Neural progenitor cell (in vitro differentiated cells): ENCODE data around the gene EFCAB8. TPM values are rescaled to one million over a fixed set of nuclear protein-coding genes. Genes with fewer than 3 reads are reported as not detected.

Source experiments
- DNase-seq: peaks from one replicate; pipeline ENCODE4 v3.0.0-alpha.2; 2016; ENCODE audit warnings: low spot score
- H2AFZ ChIP-seq: fragments of 200-600 bp; sonication (generic); replicated peaks from 2 replicates; pipeline ENCODE4 v1.6.1; 2016; ENCODE audit warnings: antibody characterized with exemption
- H3F3A ChIP-seq: fragments of 200-600 bp; sonication (generic); 2 replicates; pipeline ENCODE4 v1.6.1; 2016; ENCODE audit warnings: antibody characterized with exemption, low read depth
- H3K27ac ChIP-seq: fragments of 200-600 bp; sonication (generic); 2 replicates; pipeline ENCODE4 v1.5.1; 2016; ENCODE audit warnings: mild to moderate bottlenecking
- H3K27me3 ChIP-seq: fragments of 200-600 bp; sonication (generic); 2 replicates; pipeline ENCODE4 v1.6.1; 2016; ENCODE audit warnings: mild to moderate bottlenecking, moderate library complexity
- H3K36me3 ChIP-seq: fragments of 200-600 bp; sonication (generic); 2 replicates; pipeline ENCODE4 v1.5.1; 2016
- H3K4me1 ChIP-seq: fragments of 200-600 bp; sonication (generic); 2 replicates; pipeline ENCODE4 v1.6.1; 2016; ENCODE audit warnings: mixed run types
- H3K4me2 ChIP-seq: fragments of 200-600 bp; sonication (generic); 2 replicates; pipeline ENCODE4 v1.6.1; 2016
- H3K4me3 ChIP-seq: fragments of 200-600 bp; sonication (generic); 2 replicates; pipeline ENCODE4 v1.5.1; 2016
- H3K79me2 ChIP-seq: fragments of 200-600 bp; sonication (generic); 2 replicates; pipeline ENCODE4 v1.6.1; 2016; ENCODE audit warnings: low read depth
- H3K9ac ChIP-seq: fragments of 200-600 bp; sonication (generic); 2 replicates; pipeline ENCODE4 v1.6.1; 2016
- H3K9me3 ChIP-seq: fragments of 200-600 bp; sonication (generic); 2 replicates; pipeline ENCODE4 v1.5.1; 2016; ENCODE audit warnings: low read depth
- H4K20me1 ChIP-seq: fragments of 200-600 bp; sonication (generic); 2 replicates; pipeline ENCODE4 v1.6.1; 2016; ENCODE audit warnings: low read depth
- H3K27ac Mint-ChIP-seq: 3 replicates; pipeline ENCODE4 v1.8.0; 2021; ENCODE audit warnings: mixed read lengths
- H3K27me3 Mint-ChIP-seq: 2 replicates; pipeline ENCODE4 v1.8.0; 2022; ENCODE audit warnings: low read depth, mild to moderate bottlenecking, inconsistent platforms, moderate library complexity, mixed read lengths; ENCODE audit not compliant: insufficient read depth
- H3K36me3 Mint-ChIP-seq: 3 replicates; pipeline ENCODE4 v1.8.0; 2021; ENCODE audit warnings: mixed read lengths
- H3K4me1 Mint-ChIP-seq: 3 replicates; pipeline ENCODE4 v1.8.0; 2021; ENCODE audit warnings: mixed read lengths
- H3K4me3 Mint-ChIP-seq: 3 replicates; pipeline ENCODE4 v1.8.0; 2021; ENCODE audit warnings: mild to moderate bottlenecking, moderate library complexity, mixed read lengths
- H3K9me3 Mint-ChIP-seq: 3 replicates; pipeline ENCODE4 v1.8.0; 2020; ENCODE audit warnings: mixed read lengths
- EZH2 ChIP-seq: fragments of 200-600 bp; sonication (generic); IDR thresholded peaks from 2 replicates; pipeline ENCODE4 v1.6.1; 2017; ENCODE audit warnings: antibody characterized with exemption, mild to moderate bottlenecking, moderate library complexity
- EZH2phosphoT487 ChIP-seq: fragments of 200-600 bp; sonication (generic); IDR thresholded peaks from 2 replicates; pipeline ENCODE4 v1.6.1; 2017; ENCODE audit warnings: antibody characterized with exemption
- total RNA-seq: library from RNA; depleted of rRNA; stranded (reverse); fragments of >200 nt; gene quantifications from 2 replicates; pipeline ENCODE4 v1.2.3, GENCODE V29; 2015; ENCODE audit warnings: low replicate concordance
- TF ChIP-seq, protein P1 (sequence below): fragments of 200-600 bp; sonication (generic); IDR thresholded peaks from 2 replicates; pipeline ENCODE4 v1.5.1; 2017; ENCODE audit warnings: antibody characterized with exemption, mild to moderate bottlenecking

The EFCAB8 gene
- total RNA-seq, 1 donor from 2014 or later: not detected

- H3K9ac ChIP-seq: no peak overlapping the region
- Mint-ChIP-seq H3K27me3 (peaks cover 8% of the 10 kb centered on the region), H3K4me3 (no peak overlapping the region), H3K27ac (no peak overlapping the region), H3K9me3 (no peaks in the 10 kb centered on the region), H3K4me1 (peaks cover 27% of the 10 kb centered on the region), H3K36me3 (no peaks in the 10 kb centered on the region)
- H3K4me2 ChIP-seq: no peak overlapping the region
- no peak for DNase-seq
- no peaks in the 10 kb centered on the region for H3K36me3 ChIP-seq
- no peak overlapping the region for H2AFZ ChIP-seq
- H3K27me3 ChIP-seq: no peaks in the 10 kb centered on the region
- no peaks in the 10 kb centered on the region for H3K79me2 ChIP-seq
- no peak for TF ChIP-seq EZH2phosphoT487
- no peak for TF ChIP-seq EZH2
- TF ChIP-seq, protein P1, sequence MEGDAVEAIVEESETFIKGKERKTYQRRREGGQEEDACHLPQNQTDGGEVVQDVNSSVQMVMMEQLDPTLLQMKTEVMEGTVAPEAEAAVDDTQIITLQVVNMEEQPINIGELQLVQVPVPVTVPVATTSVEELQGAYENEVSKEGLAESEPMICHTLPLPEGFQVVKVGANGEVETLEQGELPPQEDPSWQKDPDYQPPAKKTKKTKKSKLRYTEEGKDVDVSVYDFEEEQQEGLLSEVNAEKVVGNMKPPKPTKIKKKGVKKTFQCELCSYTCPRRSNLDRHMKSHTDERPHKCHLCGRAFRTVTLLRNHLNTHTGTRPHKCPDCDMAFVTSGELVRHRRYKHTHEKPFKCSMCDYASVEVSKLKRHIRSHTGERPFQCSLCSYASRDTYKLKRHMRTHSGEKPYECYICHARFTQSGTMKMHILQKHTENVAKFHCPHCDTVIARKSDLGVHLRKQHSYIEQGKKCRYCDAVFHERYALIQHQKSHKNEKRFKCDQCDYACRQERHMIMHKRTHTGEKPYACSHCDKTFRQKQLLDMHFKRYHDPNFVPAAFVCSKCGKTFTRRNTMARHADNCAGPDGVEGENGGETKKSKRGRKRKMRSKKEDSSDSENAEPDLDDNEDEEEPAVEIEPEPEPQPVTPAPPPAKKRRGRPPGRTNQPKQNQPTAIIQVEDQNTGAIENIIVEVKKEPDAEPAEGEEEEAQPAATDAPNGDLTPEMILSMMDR: no peak
- no peaks in the 10 kb centered on the region for H4K20me1 ChIP-seq
- H3K27ac ChIP-seq: no peak overlapping the region
- H3K4me1 ChIP-seq: peaks cover 31% of the 10 kb centered on the region
- no peak overlapping the region for H3K4me3 ChIP-seq
- H3F3A ChIP-seq: peaks cover 10% of the 10 kb centered on the region
- H3K9me3 ChIP-seq: no peaks in the 10 kb centered on the region
These were observed 117.3 kb downstream of the EFCAB8 start for GRCh38 chr20:32975698-32976674.

- H3K27ac ChIP-seq: no peak overlapping the region
- no peaks in the 10 kb centered on the region for H4K20me1 ChIP-seq
- H3K4me3 ChIP-seq: no peak overlapping the region
- H2AFZ ChIP-seq: no peak overlapping the region
- no peaks in the 10 kb centered on the region for H3K79me2 ChIP-seq
- H3K27me3 ChIP-seq: no peaks in the 10 kb centered on the region
- no peak overlapping the region for H3K27ac Mint-ChIP-seq
- H3K36me3 ChIP-seq: no peaks in the 10 kb centered on the region
- H3K9me3 Mint-ChIP-seq: no peaks in the 10 kb centered on the region
- H3F3A ChIP-seq: peaks cover 5% of the 10 kb centered on the region
- H3K4me1 Mint-ChIP-seq: peaks cover 29% of the 10 kb centered on the region
- TF ChIP-seq EZH2 (no peak), EZH2phosphoT487 (no peak)
- TF ChIP-seq, protein P1: no peak
- peaks cover 27% of the 10 kb centered on the region for H3K4me1 ChIP-seq
- DNase-seq: no peak
- no peaks in the 10 kb centered on the region for H3K9me3 ChIP-seq
- H3K4me3 Mint-ChIP-seq: no peak overlapping the region
- peaks cover 8% of the 10 kb centered on the region for H3K27me3 Mint-ChIP-seq
- no peak overlapping the region for H3K4me2 ChIP-seq
- no peaks in the 10 kb centered on the region for H3K36me3 Mint-ChIP-seq
- no peak overlapping the region for H3K9ac ChIP-seq
These were observed 118.0 kb downstream of the EFCAB8 start for GRCh38 chr20:32976746-32977145.

- DNase-seq: no peak
- Mint-ChIP-seq H3K9me3 (no peaks in the 10 kb centered on the region), H3K4me3 (no peak overlapping the region), H3K27ac (no peak overlapping the region), H3K27me3 (peaks cover 8% of the 10 kb centered on the region), H3K36me3 (no peaks in the 10 kb centered on the region), H3K4me1 (peaks cover 29% of the 10 kb centered on the region)
- Histone ChIP-seq H3K27ac (no peak overlapping the region), H4K20me1 (no peaks in the 10 kb centered on the region), H3F3A (no peaks in the 10 kb centered on the region), H3K36me3 (no peaks in the 10 kb centered on the region), H2AFZ (no peak overlapping the region), H3K4me2 (no peak overlapping the region), H3K9ac (no peak overlapping the region), H3K9me3 (no peaks in the 10 kb centered on the region), H3K27me3 (no peaks in the 10 kb centered on the region), H3K4me3 (no peak overlapping the region), H3K4me1 (peaks cover 20% of the 10 kb centered on the region), H3K79me2 (no peaks in the 10 kb centered on the region)
- TF ChIP-seq, protein P1: no peak
- TF ChIP-seq EZH2: no peak
- no peak for TF ChIP-seq EZH2phosphoT487
These were observed 118.7 kb downstream of the EFCAB8 start for GRCh38 chr20:32977281-32978008.
